NCI-H2081 treated with DMSO at 0.1 percent for 48 hours (cell line): ENCODE data around the gene ATP7A.
"Not testable (repeated sequence)": the region's sequence is repeated elsewhere in the genome, so short reads cannot be mapped to it uniquely, and the experiment has no call there.

Experiments
- DNase-seq: peaks from one replicate; lab custom pipeline; 2025; lab: John Stamatoyannopoulos, UW

The ATP7A gene

GRCh38 chrX:77910108-77910840 is at the start of gene ATP7A:
Gene ATP7A (plus strand): TSS chrX:77910693. CDS start chrX:77971642, 60,949 bp downstream.
- peak; percentile 50 for DNase-seq

- DNase-seq: no peak
Observed at GRCh38 chrX:77875372-77875771, 35.1 kb upstream of the ATP7A start.

DNA sequence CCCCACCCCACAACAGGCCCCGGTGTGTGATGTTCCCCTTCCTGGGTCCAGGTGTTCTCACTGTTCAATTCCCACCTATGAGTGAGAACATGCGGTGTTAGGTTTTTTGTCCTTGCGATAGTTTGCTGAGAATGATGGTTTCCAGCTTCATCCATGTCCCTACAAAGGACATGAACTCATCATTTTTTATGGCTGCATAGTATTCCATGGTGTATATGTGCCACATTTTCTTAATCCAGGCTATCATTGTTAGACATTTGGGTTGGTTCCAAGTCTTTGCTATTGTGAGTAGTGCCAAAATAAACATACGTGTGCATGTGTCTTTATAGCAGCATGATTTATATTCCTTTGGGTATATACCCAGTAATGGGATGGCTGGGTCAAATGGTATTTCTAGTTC is 29.1 kb upstream of the ATP7A start:
- DNase-seq: not testable (repeated sequence)

- no peak for DNase-seq
Observed at GRCh38 chrX:77892887-77893286, 17.6 kb upstream of the ATP7A start.

DNA sequence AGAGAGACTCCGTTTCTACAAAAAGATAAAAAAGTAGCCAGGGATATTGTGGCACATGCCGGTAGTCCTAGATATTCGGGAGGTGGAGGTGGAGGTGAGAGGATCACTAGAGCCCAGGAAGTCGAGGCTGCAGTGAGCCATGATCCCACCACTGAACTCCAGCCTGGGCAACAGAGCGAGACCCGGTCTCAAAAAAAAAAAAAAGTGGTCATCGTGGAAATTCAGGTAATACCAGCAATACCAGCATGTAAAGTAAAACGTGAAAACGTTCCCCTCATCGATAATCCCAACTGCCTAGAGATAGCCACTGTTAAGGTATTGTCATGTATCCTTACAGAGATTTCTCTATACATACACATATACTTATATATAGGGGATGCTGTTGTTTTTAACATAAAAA is 16.8 kb upstream of the ATP7A start:
- DNase-seq: no peak

DNA sequence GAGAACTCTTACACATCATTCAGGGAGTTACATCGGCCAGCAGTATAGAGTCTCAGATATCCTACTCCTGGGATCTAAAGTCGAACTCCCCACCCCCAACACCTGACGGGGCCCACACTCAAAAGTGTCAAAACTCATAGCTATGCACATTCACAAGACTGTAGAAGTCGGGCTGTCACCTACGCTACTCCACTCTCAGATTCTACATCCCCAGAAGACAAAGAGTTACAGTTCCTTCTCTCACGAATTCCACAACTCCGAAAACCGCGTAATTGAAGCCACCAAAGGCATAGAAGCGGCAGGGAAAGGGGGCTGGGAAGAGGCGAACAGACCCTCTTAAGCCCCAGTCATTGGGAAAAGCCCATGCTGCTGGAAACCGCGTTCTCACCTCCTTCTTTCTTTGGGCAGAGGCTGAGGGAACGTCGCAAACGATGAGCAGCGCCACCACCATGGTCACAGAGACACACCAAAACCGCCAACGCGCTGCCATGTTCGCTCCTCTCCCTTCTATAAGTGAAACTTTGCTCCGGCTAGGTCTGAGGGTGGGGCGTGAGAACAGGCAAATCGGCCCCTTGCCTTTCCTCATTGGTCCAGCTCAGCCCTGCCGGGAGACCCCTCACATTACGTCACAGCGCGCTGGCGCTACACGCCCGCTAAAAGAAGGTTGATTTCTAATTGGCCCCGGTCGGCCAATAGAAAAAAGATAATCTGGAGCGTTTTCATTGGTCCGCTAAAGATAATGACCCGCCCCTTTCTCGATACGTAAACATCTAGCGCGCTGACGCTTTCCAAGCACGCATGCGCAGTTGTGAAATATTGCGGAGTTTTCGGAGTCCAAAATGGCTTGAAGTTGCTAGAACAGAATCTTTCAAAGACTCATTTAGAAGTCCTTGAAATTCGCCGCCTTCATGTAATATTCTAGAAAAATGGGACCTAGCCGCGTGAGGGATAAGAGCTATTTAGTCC is 15.3 kb upstream of the ATP7A start, which contains the start of gene MAGT1:
Gene MAGT1, minus strand, starts transcription at position 515 of the 966 bp plus-strand sequence. Its CDS starts 25 bp downstream, at position 490.
- peak; percentile 91 for DNase-seq

- peak; percentile 96 for DNase-seq
Observed at GRCh38 chrX:77899081-77899828, 11.2 kb upstream of the ATP7A start, which contains the start of gene COX7B. Gene COX7B (plus strand): TSS chrX:77899468. CDS start chrX:77899554, 86 bp downstream.

- DNase-seq: no peak
Observed at GRCh38 chrX:77900688-77901087, 9.8 kb upstream of the ATP7A start.

DNA sequence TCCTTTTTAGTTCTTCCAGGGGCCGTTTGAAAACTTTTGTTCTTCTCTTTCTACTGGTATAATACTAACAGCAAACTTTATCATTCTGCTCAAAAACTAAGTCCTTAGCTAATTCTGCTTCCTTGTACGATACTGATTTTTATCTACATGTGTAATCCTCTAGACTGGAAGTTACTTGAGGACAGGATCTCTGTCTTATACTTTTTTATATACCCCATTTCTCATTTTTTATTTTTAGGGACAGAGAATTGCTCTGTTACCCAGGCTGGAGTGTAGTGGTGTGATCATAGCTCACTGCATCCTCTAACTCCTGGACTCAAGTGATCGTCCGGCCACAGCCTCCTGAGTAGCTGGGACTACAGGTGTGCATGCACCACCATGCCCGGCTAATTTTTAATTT is 9.0 kb upstream of the ATP7A start:
- no peak for DNase-seq

- DNase-seq: no peak
Observed at GRCh38 chrX:77917294-77917933, 6.9 kb downstream of the ATP7A start.

- DNase-seq: no peak
Observed at GRCh38 chrX:77918568-77918967, 8.1 kb downstream of the ATP7A start.

DNA sequence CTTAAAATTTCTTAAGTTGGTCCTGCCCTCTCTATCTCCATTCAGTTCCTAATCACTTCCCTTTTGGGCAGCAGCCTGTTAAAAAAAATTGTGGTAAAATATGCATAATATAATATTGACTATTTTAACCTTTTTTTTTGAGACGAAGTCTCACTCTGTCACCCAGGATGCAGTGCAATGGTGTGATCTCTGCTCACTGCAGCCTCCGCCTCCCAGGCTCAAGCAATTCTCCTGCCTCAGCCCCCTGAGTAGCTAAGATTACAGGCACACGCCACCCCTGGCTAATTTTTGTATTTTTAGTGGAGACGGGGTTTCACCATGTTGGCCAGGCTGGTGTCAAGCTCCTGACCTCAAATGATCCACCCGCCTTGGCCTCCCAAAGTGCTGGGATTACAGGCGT is 8.9 kb downstream of the ATP7A start:
- DNase-seq: not testable (repeated sequence)

GRCh38 chrX:77922787-77923186 is 12.3 kb downstream of the ATP7A start:
- DNase-seq: no peak

DNA sequence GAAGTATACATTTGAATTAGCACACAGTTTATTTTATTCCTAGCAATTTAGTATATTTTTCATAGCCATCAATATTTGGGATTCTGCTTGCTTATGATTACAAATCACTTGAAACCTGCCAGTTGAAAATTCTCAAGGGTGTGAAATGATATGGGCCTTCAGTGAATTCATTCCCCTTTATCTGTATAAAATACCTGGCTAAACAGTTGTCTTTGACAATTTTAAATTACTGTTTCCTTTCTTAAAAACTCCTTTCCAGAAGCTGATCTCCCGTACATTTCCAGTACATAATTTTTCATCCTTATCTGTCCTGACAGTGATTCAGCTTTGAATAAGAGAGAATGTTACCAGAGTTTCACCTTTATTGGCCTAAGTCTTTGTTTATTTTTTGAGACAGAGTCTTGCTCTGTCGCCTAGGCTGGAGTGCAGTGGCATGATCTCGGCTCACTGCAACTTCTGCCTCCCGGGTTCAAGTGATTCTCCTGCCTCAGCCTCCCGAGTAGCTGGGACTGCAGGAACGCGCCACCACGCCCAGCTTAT is 13.9 kb downstream of the ATP7A start:
- DNase-seq: no peak

DNA sequence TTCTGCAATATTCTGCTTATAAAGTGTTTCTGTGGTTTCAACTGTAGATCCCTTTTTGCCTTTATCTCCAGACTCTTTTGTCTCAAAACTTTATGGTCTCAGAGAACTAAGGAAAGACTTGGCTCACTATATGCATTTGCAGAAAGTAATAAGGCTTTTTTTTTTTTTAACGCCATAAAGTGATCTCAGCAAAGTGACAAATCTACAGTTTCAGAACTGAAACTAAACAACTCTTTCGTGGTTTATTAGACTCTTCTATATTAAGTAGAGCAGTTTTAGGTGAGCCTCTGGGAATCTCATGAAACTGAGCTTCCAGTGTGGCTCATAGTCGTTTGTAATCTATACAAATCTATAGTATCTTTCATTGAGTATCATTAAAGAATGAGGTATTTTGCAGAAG is 15.3 kb downstream of the ATP7A start:
- DNase-seq: no peak

DNA sequence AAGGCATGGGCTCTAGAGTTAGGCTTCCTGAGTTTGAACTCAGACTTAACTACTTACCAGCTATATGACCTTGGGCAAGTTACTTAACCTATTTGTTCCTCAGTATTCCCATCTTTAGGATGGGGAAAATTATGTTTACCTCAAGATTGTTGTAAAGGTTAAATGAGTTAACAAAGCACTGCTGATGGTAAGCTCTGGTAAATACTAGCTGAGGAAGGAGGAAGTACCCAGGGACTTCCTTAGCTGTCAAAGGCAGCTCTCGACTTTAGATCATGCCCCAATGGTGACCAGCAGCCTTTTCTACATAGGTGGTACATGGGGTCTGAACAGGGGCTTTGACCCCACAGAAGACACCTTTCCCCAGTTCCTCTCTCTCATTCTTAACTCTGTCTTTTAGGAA is 20.1 kb downstream of the ATP7A start:
- no peak for DNase-seq

DNA sequence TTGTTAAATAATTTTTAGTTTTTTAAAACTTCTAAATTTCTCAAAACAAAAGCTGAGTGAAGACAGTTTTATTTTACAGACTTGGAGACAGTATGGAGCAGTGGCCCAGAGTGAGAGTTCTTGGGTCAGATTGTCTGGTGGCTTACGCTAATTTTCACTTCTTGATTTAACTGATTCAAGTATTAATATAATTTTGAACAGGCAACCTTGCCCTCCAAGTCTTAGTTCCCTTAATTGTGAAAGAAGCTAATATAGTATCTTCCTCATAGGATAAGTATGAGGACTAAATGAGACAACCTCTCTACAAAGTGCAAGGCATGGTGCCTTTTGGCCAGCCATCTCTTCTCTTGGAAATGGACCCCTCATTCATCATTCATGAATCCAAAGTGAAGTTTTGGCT is 25.4 kb downstream of the ATP7A start:
- DNase-seq: no peak

DNA sequence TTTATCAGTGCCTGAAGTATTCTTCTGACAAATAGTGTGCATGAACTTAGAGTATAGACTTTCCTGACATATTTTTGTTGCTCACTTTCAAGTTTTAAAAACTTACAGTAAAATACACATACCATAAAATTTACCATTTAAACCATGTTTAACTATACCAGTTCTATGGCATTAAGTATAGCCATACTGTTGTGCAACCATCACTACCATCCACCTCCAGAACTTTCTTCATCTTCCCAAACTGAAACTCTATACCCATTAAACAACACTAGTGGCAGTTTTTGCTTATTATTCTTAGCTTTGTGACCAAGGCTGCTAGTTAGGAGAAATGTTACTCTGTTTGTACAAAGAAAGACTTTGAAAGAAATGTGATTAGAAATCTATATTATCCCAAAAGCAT is 25.8 kb downstream of the ATP7A start:
- no peak for DNase-seq

DNA sequence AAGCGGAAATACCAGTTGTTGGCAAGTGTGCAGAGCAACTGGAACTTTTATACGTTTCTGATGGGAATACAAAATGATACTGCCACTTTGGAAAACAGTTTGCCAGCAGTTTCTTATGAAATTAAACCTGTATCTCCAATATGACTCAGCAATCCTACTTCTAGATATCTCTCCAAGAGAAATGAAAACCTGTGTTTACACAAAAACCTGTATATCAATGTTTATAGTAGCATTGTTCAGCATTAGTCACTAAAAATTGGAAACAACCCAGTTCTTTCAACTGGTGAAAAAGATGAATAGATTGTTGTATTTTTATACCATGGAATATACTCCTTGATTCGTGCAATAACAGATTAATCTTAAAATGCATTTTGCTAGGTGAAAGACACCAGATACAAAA is 26.8 kb downstream of the ATP7A start:
- DNase-seq: no peak

GRCh38 chrX:77938083-77938680 is 27.7 kb downstream of the ATP7A start:
- no peak for DNase-seq

GRCh38 chrX:77945031-77945430 is 34.5 kb downstream of the ATP7A start:
- not testable (repeated sequence) for DNase-seq
